Loucy (cell line): Measurements from ENCODE around the gene CDH12.
"Not testable (repeated sequence)": the region's sequence is repeated elsewhere in the genome, so short reads cannot be mapped to it uniquely, and the experiment has no call there.

Experiments used
- H2AFZ ChIP-seq: fragments of 200-600 bp; sonication (generic); 2 replicates; pipeline ENCODE4 v1.6.0; 2016; ENCODE audit warnings: antibody characterized with exemption, mild to moderate bottlenecking, low read length, moderate library complexity
- H3F3A ChIP-seq: fragments of 200-600 bp; 2 replicates; pipeline ENCODE4 v1.6.0; 2016; ENCODE audit warnings: antibody characterized with exemption, low read depth, mild to moderate bottlenecking
- H3K27me3 ChIP-seq: fragments of 200-600 bp; sonication (generic); 2 replicates; pipeline ENCODE4 v1.6.1; 2014; ENCODE audit warnings: low read length, mild to moderate bottlenecking; ENCODE audit not compliant: insufficient read depth, poor library complexity, severe bottlenecking
- H3K36me3 ChIP-seq: fragments of 200-600 bp; sonication (generic); 2 replicates; pipeline ENCODE4 v1.6.1; 2016; ENCODE audit warnings: low read length; ENCODE audit not compliant: insufficient read depth
- H3K4me1 ChIP-seq: fragments of 200-600 bp; sonication (generic); 2 replicates; pipeline ENCODE4 v1.5.1; 2014; ENCODE audit warnings: low read length, mild to moderate bottlenecking; ENCODE audit not compliant: insufficient read depth, poor library complexity, severe bottlenecking
- H3K4me2 ChIP-seq: fragments of 200-600 bp; sonication (generic); 2 replicates; pipeline ENCODE4 v1.6.0; 2014; ENCODE audit warnings: antibody characterized with exemption, low read length, low read depth, mild to moderate bottlenecking; ENCODE audit not compliant: poor library complexity, severe bottlenecking
- H3K4me3 ChIP-seq: fragments of 200-600 bp; sonication (generic); 2 replicates; pipeline ENCODE4 v1.5.1; 2014; ENCODE audit warnings: low read length, mild to moderate bottlenecking, mixed read lengths; ENCODE audit not compliant: poor library complexity, severe bottlenecking
- H3K79me2 ChIP-seq: fragments of 200-600 bp; sonication (generic); 2 replicates; pipeline ENCODE4 v1.6.1; 2014; ENCODE audit warnings: low read length; ENCODE audit not compliant: insufficient read depth
- H3K9ac ChIP-seq: fragments of 200-600 bp; sonication (generic); 2 replicates; pipeline ENCODE4 v1.6.0; 2014; ENCODE audit warnings: mild to moderate bottlenecking, low read depth, low read length, moderate library complexity; ENCODE audit not compliant: poor library complexity, severe bottlenecking
- H3K9me2 ChIP-seq: fragments of 200-600 bp; sonication (generic); replicated peaks from 2 replicates; pipeline ENCODE4 v1.6.1; 2016; ENCODE audit warnings: low read depth, low read length, mixed read lengths
- H3K9me3 ChIP-seq: fragments of 200-600 bp; sonication (generic); 2 replicates; pipeline ENCODE4 v1.6.1; 2014; ENCODE audit warnings: mild to moderate bottlenecking, antibody characterized with exemption, low read length, low read depth; ENCODE audit not compliant: insufficient read depth
- H4K20me1 ChIP-seq: fragments of 200-600 bp; sonication (generic); 2 replicates; pipeline ENCODE4 v1.6.0; 2014; ENCODE audit warnings: antibody characterized with exemption, low read length, mild to moderate bottlenecking; ENCODE audit not compliant: insufficient read depth, poor library complexity, severe bottlenecking
- CTCF ChIP-seq: fragments of 200-600 bp; sonication (generic); conservative IDR thresholded peaks from 2 replicates; pipeline ENCODE4 v1.5.1; 2014; ENCODE audit warnings: mild to moderate bottlenecking, antibody characterized with exemption, low read length
- EZH2phosphoT487 ChIP-seq: fragments of 200-600 bp; IDR thresholded peaks from 2 replicates; pipeline ENCODE4 v1.6.1; 2018; ENCODE audit warnings: antibody characterized with exemption, mild to moderate bottlenecking, moderate library complexity, borderline replicate concordance

The CDH12 gene

GRCh38 chr5:22889720-22890119 lies 36.6 kb upstream of the CDH12 start:
- Histone ChIP-seq H3K36me3 (no peaks in the 10 kb centered on the region), H3K9ac (no peak overlapping the region), H3F3A (no peaks in the 10 kb centered on the region), H2AFZ (no peak overlapping the region), H3K9me2 (no peaks in the 10 kb centered on the region), H3K4me3 (no peak overlapping the region), H4K20me1 (no peaks in the 10 kb centered on the region), H3K4me1 (no peaks in the 10 kb centered on the region), H3K27me3 (no peaks in the 10 kb centered on the region), H3K4me2 (no peak overlapping the region), H3K9me3 (no peaks in the 10 kb centered on the region), H3K79me2 (no peaks in the 10 kb centered on the region)
- peak; percentile 22; the same call in 1 of the 2 replicates for TF ChIP-seq CTCF
- no peak for TF ChIP-seq EZH2phosphoT487

GRCh38 chr5:22887566-22887965 lies 34.4 kb upstream of the CDH12 start:
- TF ChIP-seq EZH2phosphoT487 (no peak), CTCF (no peak)
- H3K4me3 ChIP-seq = no peak overlapping the region

GRCh38 chr5:22858911-22859310 lies 5.8 kb upstream of the CDH12 start:
- H3K27me3 ChIP-seq, H3K36me3 ChIP-seq, H3K4me3 ChIP-seq, H2AFZ ChIP-seq, H4K20me1 ChIP-seq, H3K9me2 ChIP-seq, H3K4me1 ChIP-seq, H3K4me2 ChIP-seq, H3F3A ChIP-seq, H3K79me2 ChIP-seq, H3K9me3 ChIP-seq, H3K9ac ChIP-seq: not testable (repeated sequence)

More at GRCh38 chr5:22887566-22887965, 34.4 kb upstream of the CDH12 start:
- no peaks in the 10 kb centered on the region for H3K9me3 ChIP-seq
- no peak overlapping the region for H2AFZ ChIP-seq
- no peaks in the 10 kb centered on the region for H3K27me3 ChIP-seq
- no peaks in the 10 kb centered on the region for H3K9me2 ChIP-seq
- H3K4me2 ChIP-seq = no peak overlapping the region
- no peaks in the 10 kb centered on the region for H3F3A ChIP-seq
- no peaks in the 10 kb centered on the region for H3K4me1 ChIP-seq
- no peaks in the 10 kb centered on the region for H3K79me2 ChIP-seq
- H4K20me1 ChIP-seq = no peaks in the 10 kb centered on the region
- H3K9ac ChIP-seq = no peak overlapping the region
- H3K36me3 ChIP-seq = no peaks in the 10 kb centered on the region

GRCh38 chr5:22855824-22856223 lies 2.7 kb upstream of the CDH12 start:
- no peaks in the 10 kb centered on the region for H3K79me2 ChIP-seq
- H3K9ac ChIP-seq = no peak overlapping the region
- H3K4me1 ChIP-seq = no peaks in the 10 kb centered on the region
- H3K36me3 ChIP-seq = no peaks in the 10 kb centered on the region
- H3K27me3 ChIP-seq = no peaks in the 10 kb centered on the region
- no peaks in the 10 kb centered on the region for H3K9me3 ChIP-seq
- H3K4me3 ChIP-seq = no peak overlapping the region
- H3F3A ChIP-seq = no peaks in the 10 kb centered on the region
- no peaks in the 10 kb centered on the region for H3K9me2 ChIP-seq
- no peak for TF ChIP-seq CTCF
- TF ChIP-seq EZH2phosphoT487 = no peak
- no peak overlapping the region for H3K4me2 ChIP-seq
- no peaks in the 10 kb centered on the region for H4K20me1 ChIP-seq
- no peak overlapping the region for H2AFZ ChIP-seq
